ENCODE measurements around the gene STK24.
"Not testable (repeated sequence)": the region's sequence is repeated elsewhere in the genome, so short reads cannot be mapped to it uniquely, and the experiment has no call there.

STK24 gene

DNA sequence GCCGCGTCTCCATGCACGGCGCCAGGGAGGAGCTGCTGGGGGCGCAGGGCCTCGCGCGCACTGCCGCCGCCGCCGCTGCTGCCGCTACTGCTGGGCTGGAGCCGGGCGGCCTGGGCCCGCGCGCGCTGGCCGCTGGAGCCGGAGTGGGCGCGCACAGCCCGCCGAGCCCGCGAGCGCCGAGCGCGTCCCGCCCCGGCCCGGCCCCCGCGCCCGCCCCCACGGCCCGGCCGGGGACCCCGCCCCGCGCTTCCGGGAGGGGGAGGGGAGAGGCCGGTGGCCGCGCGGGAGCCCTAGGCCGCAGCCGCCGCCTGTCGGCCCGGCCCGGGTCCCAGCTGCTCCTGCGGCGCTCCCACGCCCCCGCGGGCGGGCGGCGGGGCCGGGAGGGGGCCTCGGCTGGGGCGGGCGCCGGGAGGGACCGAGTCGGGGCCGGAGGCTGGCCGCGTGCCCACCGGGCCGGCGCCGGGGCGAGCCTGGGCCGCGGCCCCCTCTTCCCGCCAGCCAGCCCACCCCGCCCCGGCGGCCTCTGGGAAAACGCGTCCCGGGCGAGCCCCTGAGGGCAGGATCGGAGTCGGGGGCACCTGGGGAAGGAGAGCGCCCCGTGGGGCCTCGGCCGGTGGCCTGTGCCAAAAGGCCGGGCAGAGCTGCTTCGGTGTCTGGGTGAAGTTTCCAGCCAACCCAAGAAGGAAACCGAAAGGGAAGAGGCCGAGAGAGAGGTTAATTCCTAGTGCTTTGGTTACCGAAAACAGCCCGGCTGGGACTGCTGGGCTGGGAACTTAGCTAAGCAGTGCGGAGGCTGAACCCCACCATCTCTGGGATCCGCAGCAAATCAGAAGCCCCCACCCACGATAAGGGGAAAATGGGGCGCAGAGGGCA, at the start of gene STK24:
Gene STK24 (minus strand): TSS at position 145 of the 873 bp plus-strand sequence. CDS start 321 bp downstream, outside the sequence.
- peak; percentile 37 for DNase-seq (ENCODE audit: low read depth)

DNA sequence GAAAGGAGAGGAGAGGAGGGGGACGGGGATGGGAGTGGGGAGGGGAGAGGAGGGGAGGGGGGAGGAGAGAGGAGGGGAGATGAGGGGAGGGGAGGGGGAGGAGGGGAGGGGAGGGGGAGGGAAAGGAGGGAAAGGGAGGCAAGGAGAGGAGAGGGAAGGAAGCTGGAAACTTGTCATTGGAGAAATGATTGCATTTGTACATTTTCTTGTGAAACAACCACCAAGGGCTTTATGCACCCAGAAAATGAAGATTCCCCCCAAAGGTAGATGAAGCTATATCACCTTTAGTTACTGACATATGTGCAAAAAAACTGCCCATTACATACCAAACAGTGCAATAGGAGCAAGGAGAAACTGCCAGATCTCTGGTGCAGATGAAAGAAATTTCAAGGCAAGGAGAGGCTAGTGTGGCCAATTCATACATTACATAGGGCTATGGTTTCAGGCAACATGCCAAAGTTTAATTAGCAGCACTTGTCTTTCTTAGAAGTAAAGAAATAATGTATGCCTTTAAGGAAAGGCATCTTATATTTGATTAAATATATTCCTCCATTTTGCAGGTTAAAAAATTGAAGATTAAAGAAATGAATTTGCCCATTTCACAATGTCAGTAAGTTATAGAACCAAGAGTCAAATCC, 49.5 kb upstream of the STK24 start:
- no peak for DNase-seq (ENCODE audit: low read depth)

DNA sequence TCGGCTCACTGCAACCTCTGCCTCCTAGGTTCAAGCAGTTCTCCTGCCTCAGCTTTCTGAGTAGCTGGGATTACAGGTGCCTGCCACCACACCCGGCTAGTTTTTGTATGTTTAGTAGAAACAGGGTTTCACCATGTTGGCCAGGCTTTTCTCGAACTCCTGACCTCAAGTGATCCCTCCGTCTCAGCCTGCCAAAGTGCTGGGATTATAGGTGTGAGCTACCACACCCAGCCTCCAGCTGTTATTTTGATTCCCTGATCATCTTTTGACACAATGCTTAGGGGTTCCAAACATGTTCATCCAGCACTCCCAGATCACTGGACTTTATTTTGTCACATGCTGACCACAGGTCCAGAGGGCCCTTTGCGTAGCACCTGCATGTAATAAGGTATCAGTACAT, 47.7 kb upstream of the STK24 start:
- DNase-seq (ENCODE audit: low read depth): not testable (repeated sequence)

DNA sequence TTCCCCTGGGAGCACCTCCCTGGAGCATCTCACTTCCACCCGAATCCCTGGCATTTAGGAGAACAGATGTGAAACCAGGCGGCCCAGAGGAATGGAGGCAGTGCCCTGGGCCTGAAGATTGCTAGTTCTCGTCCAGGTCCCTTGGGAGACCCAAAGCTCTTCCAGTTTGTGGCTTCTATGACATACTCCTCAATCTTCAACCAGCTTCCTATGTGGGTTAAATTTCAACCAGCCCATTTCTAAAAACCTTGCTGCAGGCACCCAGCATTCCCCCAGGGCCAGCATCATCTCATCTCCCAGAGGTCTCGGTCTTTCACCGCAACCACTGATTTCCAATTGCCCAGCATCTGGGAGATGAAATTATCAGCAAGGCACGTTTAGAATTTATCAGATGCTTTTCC, 46.0 kb upstream of the STK24 start:
- no peak for DNase-seq (ENCODE audit: low read depth)

DNA sequence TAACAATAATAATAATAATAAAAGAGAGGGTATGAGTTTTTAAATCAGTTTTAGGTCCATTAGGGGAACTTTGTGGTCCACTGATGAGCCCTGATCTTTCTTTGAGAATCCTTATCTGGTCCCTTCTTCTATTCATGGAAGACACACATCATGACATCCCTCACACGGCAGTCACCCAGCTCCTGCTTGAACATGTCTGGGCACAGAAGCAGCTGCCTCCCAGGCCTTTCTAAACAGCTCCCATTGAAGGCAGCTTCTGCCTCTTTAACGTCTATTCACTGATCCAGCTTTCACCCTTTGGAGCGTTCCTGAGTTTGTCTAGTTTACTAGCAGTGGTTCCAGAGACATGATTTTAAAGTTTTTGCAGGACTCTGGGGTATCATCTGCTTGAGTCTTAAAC, 42.6 kb upstream of the STK24 start:
- no peak for DNase-seq (ENCODE audit: low read depth)

DNA sequence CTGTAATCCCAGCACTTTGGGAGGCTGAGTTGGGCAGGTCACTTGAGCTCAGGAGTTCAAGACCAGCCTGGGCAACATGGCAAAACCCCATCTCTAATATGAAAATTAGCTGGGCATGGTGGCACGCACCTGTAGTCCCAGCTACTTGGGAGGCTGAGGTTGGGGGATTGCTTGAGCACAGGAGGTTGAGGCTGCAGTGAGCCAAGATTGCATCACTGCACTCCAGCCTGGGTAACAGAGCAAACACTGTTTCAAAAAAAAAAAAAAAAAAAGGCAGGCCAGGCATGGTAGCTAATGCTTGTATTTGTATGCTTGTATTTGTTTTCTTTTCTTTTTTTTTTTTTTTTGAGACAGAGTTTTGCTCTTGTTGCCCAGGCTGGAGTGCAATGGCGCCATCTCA, 38.7 kb upstream of the STK24 start:
- DNase-seq (ENCODE audit: low read depth): not testable (repeated sequence)

DNA sequence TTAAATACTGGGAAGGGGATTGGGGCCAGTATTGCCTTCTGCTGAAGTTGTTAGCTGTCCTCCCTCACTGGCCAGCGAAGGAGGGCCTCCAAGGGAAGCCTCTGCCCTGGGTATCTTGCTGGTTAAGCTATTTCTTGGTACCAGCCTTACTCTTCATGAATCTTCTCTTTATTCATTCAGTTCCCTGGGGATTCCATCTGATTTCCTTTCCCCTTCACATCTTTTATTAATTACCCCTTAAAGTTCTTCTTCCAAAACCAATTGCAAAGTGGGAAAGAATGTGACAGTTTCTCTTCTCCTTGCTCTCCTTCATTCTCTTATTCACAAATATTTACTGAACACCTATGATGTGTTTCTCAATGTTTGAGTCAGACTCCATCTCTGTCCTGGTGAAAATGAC, 36.7 kb upstream of the STK24 start:
- no peak for DNase-seq (ENCODE audit: low read depth)

DNA sequence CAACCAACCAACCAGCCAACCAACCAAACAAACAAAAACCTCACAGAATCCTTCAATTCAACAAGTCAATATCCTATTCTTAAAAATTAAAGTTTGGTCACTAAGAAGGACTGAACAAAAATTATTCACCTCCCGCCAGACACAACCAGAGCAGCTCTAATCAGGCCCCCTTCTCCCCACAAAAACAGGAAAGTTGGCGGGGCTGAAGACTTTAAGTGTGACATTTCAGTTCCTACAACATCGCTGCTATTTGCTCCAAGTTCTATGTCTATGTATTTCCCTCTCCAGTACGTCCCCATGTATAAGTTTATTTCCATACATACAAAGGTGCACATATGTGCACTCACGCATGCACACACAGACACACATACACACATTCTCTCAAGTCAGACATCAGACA, 32.8 kb upstream of the STK24 start:
- no peak for DNase-seq (ENCODE audit: low read depth)

DNA sequence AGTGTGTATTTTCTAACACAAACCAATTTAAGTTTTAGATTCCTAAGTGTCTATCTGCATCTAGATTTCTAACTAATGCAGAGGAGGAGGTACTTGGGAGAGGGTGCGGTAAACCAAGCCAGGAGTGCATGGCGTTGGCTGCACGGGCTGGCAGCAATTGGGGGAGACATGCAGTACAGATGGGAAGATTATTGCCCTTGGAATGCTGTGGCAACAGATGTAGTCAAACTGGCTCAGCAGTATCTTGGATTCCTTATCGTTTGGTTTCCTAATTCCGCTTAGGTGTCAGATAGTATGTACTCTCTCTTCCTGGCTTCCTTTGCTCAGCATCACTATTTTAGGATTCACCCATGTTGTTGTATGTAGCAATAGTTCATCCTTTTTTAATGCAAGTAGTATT, 29.4 kb upstream of the STK24 start:
- DNase-seq (ENCODE audit: low read depth): no peak

DNA sequence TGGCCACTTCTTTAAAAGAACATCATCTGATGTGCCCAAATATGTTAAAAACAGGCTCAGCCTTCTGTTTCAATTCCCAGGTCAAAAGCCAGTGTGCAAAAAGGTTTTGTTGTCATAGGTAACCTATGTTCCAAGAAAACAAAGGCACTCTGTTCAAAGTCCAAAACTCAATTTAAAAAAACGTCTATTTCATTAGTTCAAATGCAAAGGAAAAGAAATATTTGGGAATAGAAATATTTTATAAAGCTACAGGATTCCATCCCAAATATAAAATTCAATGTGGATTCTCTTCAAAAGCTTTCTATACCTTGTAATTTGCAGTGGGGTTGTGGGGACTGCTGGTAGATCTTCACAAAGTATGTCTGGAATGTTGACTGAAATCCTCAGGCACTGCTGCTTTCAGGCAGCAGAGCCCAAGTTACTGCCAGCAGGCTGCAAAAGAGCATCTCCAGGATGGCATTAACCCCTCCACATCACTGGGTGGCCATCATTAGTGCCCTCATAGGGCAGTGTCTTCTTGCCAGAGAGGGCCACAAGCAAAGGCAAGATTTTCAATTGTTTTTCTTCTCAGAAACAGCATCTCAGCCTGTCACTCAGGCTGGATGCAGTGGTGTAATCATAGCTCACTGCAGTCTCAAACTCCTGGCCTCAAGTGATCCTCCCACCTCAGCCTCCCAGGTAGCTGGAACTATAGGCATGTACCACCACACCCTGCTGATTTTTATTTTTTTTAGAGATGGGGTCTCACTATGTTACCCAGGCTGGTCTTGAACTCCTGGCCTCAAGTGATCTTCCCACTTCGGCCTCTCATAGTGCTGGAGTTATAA, 22.8 kb upstream of the STK24 start:
- DNase-seq (ENCODE audit: low read depth): no peak

DNA sequence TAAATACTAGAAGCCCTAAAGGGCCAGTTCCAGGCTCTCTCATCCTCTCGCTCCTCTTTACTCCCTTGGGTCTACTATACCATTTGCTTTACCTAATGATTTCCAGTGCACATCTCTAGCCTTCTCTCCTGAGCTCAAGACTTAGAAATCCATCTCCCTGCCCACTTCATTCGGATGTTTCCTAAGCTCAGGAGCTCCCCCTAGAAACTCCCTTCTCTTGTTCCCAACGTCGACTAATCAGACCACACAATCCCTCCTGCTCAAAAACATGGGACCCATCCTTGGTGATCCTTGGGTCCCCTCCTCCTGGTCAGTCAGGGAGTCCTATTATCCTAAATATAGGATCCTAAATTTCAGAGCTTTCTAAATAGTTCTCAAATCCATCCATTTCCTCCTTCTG, 21.1 kb upstream of the STK24 start:
- DNase-seq (ENCODE audit: low read depth): no peak

DNA sequence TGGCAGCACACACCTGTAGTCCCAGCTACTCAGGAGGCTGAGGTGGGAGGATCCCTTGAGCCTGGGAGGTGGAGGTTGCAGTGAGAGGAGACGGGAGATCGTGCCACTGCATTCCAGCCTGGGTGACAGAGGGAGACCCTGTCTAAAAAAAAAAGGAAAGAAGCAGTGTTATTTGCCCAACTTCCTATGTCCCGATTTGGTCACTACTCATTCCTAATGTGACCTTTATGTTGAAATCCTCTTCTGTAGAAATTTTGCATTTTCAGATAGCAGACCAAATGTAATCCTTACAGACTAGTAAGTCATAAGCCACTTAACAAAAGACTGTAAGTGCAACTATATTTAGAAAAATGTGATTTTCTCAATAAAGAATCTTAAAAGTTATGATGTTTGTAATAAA, 18.2 kb upstream of the STK24 start:
- DNase-seq (ENCODE audit: low read depth): no peak

DNA sequence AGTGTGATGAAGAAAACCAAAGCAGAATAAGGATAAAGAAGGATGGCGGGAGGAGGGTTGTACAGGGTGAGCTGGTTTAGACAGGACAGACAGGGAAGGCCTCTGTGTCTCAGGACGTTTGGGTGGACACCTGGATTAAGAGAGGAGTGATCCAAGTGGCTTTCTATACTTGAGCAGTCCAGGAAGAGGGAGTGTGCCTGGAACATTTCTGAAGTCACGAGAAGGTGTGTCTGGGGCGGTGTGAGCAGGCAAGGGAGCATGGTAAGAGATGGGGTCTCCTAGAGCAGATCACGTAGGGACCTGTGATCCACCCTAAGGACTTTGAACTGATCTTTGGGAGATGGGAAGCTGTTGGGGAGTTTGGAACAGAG, 15.4 kb upstream of the STK24 start:
- DNase-seq (ENCODE audit: low read depth): no peak

DNA sequence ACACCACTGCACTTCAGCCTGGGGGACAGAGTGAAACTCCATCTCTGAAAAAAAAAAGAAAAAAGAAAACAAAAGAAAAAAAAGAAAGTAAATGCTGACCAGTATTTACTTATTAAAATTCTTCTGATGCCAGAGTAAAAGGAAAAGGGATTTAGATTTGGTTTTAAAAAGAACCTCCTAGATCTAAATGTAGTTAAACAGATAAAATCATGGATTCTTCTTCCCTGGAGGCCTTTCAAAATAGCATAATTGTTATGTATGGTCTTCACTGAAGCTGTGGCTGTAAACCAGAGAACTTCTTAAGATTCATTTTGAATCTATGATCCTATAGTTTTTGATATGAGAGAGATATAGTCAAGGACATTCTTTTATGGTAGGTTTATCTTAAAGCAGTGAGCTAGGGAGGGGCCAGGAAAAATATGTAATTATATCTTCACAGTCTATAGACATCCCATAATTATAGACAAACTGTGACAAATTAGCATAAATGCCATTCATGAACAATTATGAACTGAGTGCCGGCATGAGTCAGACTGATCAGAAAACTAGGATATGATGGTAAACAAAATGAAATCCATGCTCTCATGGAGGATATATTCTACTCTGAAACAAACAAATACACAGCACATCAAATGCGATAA, 14.9 kb upstream of the STK24 start:
- DNase-seq (ENCODE audit: low read depth): no peak

DNA sequence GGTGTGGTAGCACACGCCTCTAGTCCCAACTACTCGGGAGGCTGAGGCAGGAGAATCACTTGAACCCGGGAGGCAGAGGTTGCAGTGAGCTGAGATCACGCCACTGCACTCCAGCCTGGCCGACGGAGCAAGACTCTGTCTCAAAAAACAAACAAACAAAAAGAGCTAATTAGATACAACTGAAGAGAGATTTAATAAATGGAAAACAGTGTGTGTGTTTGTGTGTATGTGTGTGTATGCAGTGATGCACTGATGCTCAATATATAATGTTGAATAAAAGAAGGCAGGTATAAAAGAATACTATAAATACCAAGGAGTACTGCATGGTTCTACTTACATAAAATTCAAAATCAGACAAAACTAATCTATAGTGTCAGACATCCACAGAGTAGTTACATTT, 13.6 kb upstream of the STK24 start:
- not testable (repeated sequence) for DNase-seq (ENCODE audit: low read depth)

DNA sequence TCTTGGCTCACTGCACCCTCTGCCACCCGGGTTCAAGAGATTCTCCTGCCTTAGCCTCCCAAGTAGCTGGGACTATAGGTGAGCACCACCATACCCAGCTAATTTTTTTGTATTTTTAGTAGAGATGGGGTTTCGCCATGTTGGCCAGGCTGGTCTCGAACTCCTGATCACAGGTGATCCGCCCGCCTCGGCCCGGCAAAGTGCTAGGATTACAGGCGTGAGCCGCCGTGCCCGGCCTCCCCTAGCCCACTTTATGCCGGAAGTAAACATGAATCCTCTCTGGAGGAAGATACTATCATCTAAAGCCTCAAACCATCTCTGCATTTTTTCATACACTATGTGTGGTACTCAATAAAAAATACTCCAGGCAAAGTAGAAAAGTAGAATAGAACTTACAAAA, 12.6 kb upstream of the STK24 start:
- DNase-seq (ENCODE audit: low read depth): not testable (repeated sequence)

DNA sequence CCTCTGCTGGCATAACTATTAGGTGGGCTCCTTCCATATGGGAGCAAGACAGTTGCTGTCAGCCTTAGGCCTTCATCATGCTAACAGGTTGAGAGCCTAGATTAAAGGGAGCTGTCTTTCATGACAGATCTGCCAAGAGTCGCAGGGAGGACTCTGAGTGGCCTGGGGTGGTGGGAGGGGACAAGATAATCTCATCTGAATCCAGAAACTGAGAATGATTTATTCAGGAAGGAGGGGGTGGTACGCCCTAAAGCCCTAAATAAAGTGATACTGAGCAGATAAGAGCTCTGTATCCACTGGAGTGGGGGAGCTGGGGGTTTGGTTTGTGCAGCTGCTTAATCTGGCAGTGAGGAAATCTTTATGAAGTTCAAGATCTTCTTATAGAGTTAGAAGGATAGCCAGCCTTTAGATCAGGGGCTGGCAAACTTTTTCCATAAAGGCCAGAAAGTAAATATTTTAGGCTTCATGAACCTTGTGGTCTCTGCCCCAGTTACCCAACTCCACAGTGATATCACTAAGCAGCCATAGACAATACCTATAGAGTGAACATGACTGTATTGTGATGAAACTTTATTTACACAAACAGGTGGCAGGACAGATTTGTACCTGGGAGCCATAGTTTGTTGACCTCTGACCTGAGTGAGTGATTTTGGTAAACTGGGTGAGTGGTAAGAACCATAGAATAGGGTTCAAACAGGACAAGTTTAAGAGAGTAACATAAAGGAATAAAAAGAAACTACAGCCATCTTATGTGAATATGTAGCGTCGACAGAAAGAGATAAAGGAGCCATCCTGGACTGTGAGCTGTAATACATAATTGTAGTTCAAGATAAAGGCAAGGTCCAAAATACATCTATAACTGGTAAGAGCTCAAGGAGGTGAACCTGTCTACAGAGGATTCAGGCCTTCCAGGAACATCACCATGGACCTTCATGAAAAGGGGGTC, 9.8 kb upstream of the STK24 start:
- no peak for DNase-seq (ENCODE audit: low read depth)

DNA sequence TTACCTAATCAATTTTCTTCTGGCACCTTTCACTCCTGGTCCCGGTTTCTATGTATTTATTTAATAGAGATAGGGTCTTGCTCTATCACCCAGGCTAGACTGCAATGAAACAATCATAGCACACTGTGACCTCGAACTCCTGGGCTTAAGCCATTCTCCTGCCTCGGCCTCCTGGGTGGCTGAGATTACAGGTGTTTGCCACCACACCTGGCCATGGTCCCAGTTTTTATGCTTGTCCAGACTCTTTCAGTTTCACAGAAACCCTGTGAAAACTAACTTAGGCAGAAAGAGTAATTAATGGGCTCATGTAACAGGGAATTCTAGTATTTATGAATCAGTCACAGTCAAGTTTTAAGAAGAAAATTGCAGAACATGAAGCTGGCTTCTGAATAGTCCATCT, 9.0 kb upstream of the STK24 start:
- DNase-seq (ENCODE audit: low read depth): no peak

DNA sequence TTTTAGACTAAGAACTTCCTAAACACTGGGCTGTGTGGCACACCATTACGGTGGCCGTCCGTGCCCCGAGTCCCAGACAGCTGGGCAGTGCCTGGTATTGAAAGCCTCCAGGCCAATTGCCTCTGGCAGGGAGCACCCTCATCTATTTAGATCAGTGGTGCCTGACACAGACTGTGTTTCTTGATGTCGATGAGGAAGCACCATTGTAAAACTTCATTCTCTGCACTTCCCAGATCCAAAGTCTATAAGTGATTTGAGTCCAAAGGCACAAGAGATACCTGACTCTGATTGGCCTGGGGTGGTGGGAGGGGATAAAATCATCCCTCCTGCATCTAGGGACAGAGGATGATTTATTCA, 8.5 kb upstream of the STK24 start:
- DNase-seq (ENCODE audit: low read depth): no peak

DNA sequence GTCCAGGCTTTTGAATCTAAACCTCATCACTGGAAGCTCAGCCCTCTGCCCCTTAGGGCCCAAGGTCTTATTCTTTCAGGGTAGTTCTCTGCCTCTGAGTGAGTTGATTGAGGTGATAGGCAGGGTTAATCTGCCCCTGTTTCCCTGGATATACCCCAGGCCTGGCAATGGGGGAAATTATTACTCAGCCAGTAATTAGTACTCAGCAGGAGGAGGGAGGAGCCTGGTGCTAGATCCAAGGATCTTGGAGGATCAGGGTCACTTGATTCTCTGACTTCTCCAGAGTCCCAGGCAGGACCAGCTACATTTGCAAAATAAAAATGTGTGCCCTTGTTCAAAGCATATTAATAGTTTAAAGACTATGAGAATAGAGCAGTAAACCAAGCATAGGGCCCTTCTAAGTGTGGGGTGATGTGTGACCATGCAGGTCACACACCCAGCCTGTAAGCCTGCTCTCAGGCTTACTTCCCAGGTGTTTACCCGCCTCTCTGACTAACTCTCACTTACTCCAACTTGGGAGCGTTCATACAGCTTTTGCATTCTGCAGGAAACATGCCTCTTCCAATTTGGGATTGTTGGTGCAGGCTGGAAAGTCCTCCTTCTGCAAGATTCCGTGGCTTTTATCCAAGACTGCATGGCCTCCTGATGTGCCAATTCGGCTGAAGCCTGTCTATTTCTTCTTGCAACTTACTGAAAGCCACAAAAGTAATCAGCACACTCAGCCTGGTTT, 7.9 kb upstream of the STK24 start:
- DNase-seq (ENCODE audit: low read depth): no peak

DNA sequence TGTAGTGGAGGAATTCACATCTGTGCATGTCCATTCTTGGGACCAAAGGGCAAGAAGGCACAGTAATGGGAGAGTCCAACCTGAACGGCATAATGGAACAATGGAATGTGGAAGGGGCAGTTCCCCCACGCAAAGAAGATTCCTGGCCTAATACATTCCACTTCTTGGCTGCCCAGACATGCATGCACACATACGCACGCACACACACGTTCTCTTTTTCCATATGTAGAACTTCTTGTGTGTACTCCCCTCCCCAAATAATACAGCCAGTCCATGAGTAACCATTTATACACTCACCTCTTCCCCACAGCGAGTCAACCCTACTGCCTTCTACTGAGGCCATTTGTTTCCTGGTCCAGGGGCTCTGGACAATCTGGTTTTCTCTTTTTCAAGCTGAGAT, 6.0 kb upstream of the STK24 start:
- DNase-seq (ENCODE audit: low read depth): no peak
